Thymus (tissue), 11 donors: ENCODE data around the gene EPB41L5. TPM values are rescaled to one million over a fixed set of nuclear protein-coding genes. Genes with fewer than 3 reads are reported as not detected.
A peak's percentile ranks its signal among the peaks of the same experiment; 100 is the strongest.

Experiments
- DNase-seq, 9 donors: peaks; one replicate each; pipeline ENCODE4 v3.0.0-alpha.2; 2013; ENCODE audit warnings: low spot score in 9 of 9, low read depth in 6 of 9, missing footprints in 1 of 9
- H3K27ac ChIP-seq, 2 donors: one replicate each; pipeline ENCODE4 v1.5.1; 2013; ENCODE audit warnings: control low read depth in 1 of 2, low read depth in 1 of 2, low read length in 1 of 2, mild to moderate bottlenecking in 1 of 2, moderate library complexity in 1 of 2
- H3K27me3 ChIP-seq, 2 donors: one replicate each; pipeline ENCODE4 v1.5.1; 2013; ENCODE audit warnings: low read length in 1 of 2; ENCODE audit not compliant: control insufficient read depth in 2 of 2, insufficient read depth in 1 of 2
- H3K36me3 ChIP-seq, 2 donors: one replicate each; pipeline ENCODE4 v1.5.1; 2013; ENCODE audit warnings: low read length in 1 of 2, mild to moderate bottlenecking in 1 of 2, moderate library complexity in 1 of 2; ENCODE audit not compliant: control insufficient read depth in 2 of 2, insufficient read depth in 2 of 2
- H3K4me1 ChIP-seq, 2 donors: one replicate each; pipeline ENCODE4 v1.5.1; 2013; ENCODE audit warnings: low read length in 2 of 2; ENCODE audit not compliant: control insufficient read depth in 2 of 2, insufficient read depth in 2 of 2
- H3K4me3 ChIP-seq, 2 donors: one replicate each; pipeline ENCODE4 v1.5.1; 2013; ENCODE audit warnings: low read length in 2 of 2, control low read depth in 1 of 2, mild to moderate bottlenecking in 1 of 2
- H3K9me3 ChIP-seq, 2 donors: one replicate each; pipeline ENCODE4 v1.5.1; 2013; ENCODE audit warnings: low read length in 1 of 2, mild to moderate bottlenecking in 1 of 2; ENCODE audit not compliant: control insufficient read depth in 2 of 2, insufficient read depth in 1 of 2
- WGBS: extraction: QIAGEN DNeasy Blood & Tissue Kit; methylation state at CpG from one replicate; pipeline ENCODE4 v1.1.7; 2013; 5-methylcytosine and 5-hydroxymethylcytosine counted together
- polyA plus RNA-seq: library from polyadenylated mRNA; stranded (reverse); fragments of 200-250 nt; gene quantifications from one replicate; pipeline ENCODE4 v1.2.3, GENCODE V29; 2013
- total RNA-seq: library from RNA; stranded (reverse); fragments of 120-200 nt; gene quantifications from one replicate; pipeline ENCODE4 v1.2.4, GENCODE V29; 2013
- donor health status: healthy.

EPB41L5 gene
- total and polyA plus RNA-seq, 2 donors = 4.9 to 9.3 TPM

GRCh38 chr2:120005834-120006521, 6.9 kb upstream of the EPB41L5 start:
- Histone ChIP-seq H3K9me3 (no peaks in the 10 kb centered on the region), H3K27me3 (no peaks in the 10 kb centered on the region), H3K36me3 (no peaks in the 10 kb centered on the region), H3K27ac (no peak overlapping the region), H3K4me1 (no peaks in the 10 kb centered on the region), H3K4me3 (no peak overlapping the region)
- DNase-seq = no peak
- WGBS = 94% methylated on average over 11 of the region's 11 CpGs

- H3K27ac ChIP-seq = no peak overlapping the region
- 96% methylated on average over 4 of the region's 4 CpGs for WGBS
These were observed 5.0 kb upstream of the EPB41L5 start for GRCh38 chr2:120007851-120008250.

DNA sequence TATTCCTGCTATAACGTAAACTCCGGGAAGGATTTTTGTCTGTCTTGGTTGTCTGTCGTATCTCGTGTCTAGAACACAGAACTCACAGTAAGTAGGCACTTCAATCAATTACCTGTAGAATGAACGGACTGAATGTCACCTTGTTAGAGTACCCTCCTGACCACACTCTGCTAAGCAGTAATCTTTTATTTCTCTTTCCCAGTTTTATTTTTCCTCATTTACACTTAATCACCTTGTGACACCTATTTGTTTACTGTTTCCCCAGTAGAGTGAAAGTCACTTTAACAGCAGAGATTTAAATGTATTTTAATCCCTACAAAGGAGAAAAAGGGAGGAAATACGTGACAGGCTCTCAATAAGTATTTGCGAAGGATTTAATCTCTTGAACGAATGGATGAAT, 514 bp upstream of the EPB41L5 start:
- WGBS = 47% methylated on average over 8 of the region's 8 CpGs
- Histone ChIP-seq H3K4me3 (peak overlapping the region; percentile 76 to 86), H3K9me3 (no peaks in the 10 kb centered on the region), H3K27me3 (peaks cover 0 to 4% of the 10 kb centered on the region in 2 donors), H3K4me1 (peaks cover 0 to 2% of the 10 kb centered on the region in 2 donors), H3K36me3 (no peaks in the 10 kb centered on the region), H3K27ac (peak overlapping the region in 1 of 2 donors; percentile 32)
- DNase-seq = no peak

More at GRCh38 chr2:120007851-120008250, 5.0 kb upstream of the EPB41L5 start:
- Histone ChIP-seq H3K27me3 (no peaks in the 10 kb centered on the region), H3K9me3 (no peaks in the 10 kb centered on the region), H3K4me1 (peaks cover 0 to 2% of the 10 kb centered on the region in 2 donors), H3K4me3 (no peak overlapping the region), H3K36me3 (no peaks in the 10 kb centered on the region)
- DNase-seq = no peak

GRCh38 chr2:120013597-120014223, 833 bp downstream of the EPB41L5 start:
- peak in 3 of 9 donors; percentile 4 to 22 (median 11) for DNase-seq
- Histone ChIP-seq H3K36me3 (no peaks in the 10 kb centered on the region), H3K27ac (no peak overlapping the region), H3K4me1 (peaks cover 0 to 2% of the 10 kb centered on the region in 2 donors), H3K9me3 (no peaks in the 10 kb centered on the region), H3K27me3 (peaks cover 0 to 4% of the 10 kb centered on the region in 2 donors), H3K4me3 (peak overlapping the region; percentile 76 to 86)
- 41% methylated on average over 17 of the region's 17 CpGs for WGBS

DNA sequence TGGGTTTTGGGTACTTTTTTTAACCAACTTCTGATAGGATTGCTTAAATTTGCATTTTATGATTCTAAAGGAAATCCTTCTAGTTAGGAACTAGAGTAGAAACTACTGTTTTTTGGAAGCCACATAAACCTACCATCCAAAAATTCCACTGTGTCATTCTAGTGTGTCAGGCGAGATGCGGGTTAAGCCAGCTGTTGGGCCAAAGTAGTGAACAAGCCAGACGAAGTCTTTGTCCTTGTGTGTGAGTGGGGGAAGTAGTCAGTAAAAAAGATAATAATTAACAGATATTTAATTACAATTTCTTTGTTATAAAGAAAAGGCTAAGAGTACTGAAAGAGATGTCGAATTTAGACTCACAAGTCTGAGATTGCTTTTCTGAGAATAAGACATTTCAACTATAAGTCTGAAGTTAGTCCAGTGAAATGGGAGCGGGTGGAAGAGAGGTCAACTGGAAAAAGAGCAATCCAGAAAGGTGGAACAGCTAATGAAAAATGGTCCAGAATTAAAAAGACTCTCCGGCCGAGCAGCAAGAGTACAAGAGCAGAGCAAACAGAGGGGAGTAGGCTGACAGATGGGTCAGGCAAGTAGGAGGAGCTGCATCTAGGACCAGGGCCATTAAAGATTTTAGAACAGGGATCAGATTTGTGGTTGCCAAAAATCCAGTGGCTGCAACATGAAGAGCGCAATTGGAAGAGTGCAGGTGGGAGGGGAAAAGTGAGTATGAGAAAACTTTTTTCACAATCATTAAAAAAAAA, 1.5 kb downstream of the EPB41L5 start:
- H3K4me3 ChIP-seq = no peak overlapping the region
- no peaks in the 10 kb centered on the region for H3K9me3 ChIP-seq
- DNase-seq = no peak
- no peak overlapping the region for H3K27ac ChIP-seq
- no peaks in the 10 kb centered on the region for H3K36me3 ChIP-seq
- peaks cover 0 to 2% of the 10 kb centered on the region in 2 donors for H3K4me1 ChIP-seq
- H3K27me3 ChIP-seq = peaks cover 0 to 4% of the 10 kb centered on the region in 2 donors
- WGBS = 95% methylated on average over 8 of the region's 8 CpGs

DNA sequence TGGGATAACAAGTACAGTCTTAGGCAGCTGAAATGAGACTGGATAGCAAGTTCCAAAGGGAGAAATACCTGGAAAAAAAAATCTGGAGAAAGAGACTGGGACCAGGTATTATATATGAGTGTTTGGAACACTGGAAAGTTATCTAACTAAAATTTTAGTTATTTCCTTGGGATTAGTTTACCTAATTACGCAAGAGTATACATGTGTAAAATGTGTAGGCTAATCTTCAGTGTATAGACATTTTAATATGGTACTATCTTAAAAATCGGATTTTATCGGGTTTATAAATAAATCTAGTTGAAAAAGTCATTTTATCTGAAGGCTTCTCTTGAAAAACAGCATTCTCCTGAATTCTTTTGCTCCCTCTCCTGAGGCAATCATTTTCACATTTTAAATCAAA, 3.9 kb downstream of the EPB41L5 start:
- no peak overlapping the region for H3K27ac ChIP-seq
- H3K4me1 ChIP-seq = peaks cover 0 to under 1% of the 10 kb centered on the region in 2 donors
- WGBS = 95% methylated on average over 3 of the region's 3 CpGs
- no peaks in the 10 kb centered on the region for H3K36me3 ChIP-seq
- no peaks in the 10 kb centered on the region for H3K9me3 ChIP-seq
- peaks cover 0 to 4% of the 10 kb centered on the region in 2 donors for H3K27me3 ChIP-seq
- no peak overlapping the region for H3K4me3 ChIP-seq
- DNase-seq = no peak

DNA sequence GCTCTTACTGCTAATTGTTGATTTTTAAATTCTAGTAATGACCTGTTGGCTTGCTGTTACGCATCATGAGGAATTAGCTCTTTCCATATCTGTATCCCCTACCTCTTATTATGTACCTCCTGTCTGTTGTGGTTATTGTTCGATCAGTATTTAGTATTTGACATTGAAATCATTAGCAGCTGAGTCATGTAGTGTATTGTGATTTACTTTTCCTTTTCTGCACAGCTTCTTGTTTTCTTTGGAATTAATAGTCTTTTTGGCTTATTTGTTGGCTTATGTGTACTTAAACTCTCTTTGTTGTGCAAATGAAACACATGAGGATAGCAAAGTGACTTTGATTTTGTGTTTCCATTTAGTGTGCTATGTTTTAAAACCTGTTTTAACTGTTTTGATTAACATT, 4.3 kb downstream of the EPB41L5 start:
- Histone ChIP-seq H3K4me1 (no peaks in the 10 kb centered on the region), H3K27ac (no peak overlapping the region), H3K27me3 (peaks cover 0 to 4% of the 10 kb centered on the region in 2 donors), H3K9me3 (no peaks in the 10 kb centered on the region), H3K4me3 (no peak overlapping the region), H3K36me3 (no peaks in the 10 kb centered on the region)
- no peak for DNase-seq
- WGBS = 96% methylated on average over 2 of the region's 2 CpGs

DNA sequence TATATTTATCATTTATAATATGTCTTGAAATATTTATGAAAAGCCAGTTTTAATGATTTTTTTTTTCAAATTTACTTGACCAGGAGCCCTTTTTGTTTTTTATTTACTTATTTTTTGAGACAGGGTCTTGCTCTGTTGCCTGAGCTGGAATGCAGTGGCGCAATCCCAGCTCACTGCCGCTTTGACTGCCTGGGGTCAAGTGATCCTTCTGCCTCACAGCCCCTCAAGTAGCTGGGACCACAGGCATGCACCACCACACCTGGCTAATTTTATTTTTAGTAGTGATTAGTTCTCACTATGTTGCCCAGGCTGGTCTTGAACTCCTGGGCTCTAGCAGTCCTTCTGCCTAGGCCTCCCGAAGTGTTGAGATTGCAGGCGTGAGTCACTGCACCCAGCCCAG, 5.7 kb downstream of the EPB41L5 start:
- Histone ChIP-seq H3K27ac (no peak overlapping the region), H3K36me3 (no peaks in the 10 kb centered on the region), H3K27me3 (peaks cover 0 to under 1% of the 10 kb centered on the region in 2 donors), H3K4me1 (no peaks in the 10 kb centered on the region), H3K9me3 (no peaks in the 10 kb centered on the region), H3K4me3 (no peak overlapping the region)
- no peak for DNase-seq
- WGBS = 96% methylated on average over 4 of the region's 4 CpGs

DNA sequence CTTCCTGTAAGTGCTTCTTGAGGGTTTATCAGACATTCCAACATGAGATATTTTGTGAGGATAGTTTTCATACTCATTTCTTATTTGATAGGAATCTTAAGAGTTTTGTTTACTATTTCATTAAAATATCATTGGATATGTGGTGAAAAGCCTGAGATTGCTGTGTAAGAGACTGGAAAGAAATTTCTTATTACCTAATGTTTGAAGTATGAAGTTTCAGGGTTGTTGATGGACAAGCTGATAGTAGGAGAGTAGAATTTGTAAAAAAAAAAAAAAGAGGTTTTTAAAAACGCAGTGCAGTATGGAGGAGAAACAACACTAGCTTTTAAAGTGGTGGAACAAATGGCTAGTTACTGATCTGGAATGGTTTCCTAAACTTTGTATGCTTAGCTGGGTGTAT, 7.7 kb downstream of the EPB41L5 start:
- Histone ChIP-seq H3K27me3 (no peaks in the 10 kb centered on the region), H3K27ac (no peak overlapping the region), H3K4me3 (no peak overlapping the region), H3K9me3 (peaks cover 0 to 5% of the 10 kb centered on the region in 2 donors), H3K4me1 (no peaks in the 10 kb centered on the region), H3K36me3 (no peaks in the 10 kb centered on the region)
- DNase-seq = no peak
- WGBS = 98% methylated on average over 1 of the region's 1 CpG
